ENCODE measurements around the gene KLHDC10.
"Not testable (repeated sequence)": the region's sequence is repeated elsewhere in the genome, so short reads cannot be mapped to it uniquely, and the experiment has no call there.

The KLHDC10 gene

DNA sequence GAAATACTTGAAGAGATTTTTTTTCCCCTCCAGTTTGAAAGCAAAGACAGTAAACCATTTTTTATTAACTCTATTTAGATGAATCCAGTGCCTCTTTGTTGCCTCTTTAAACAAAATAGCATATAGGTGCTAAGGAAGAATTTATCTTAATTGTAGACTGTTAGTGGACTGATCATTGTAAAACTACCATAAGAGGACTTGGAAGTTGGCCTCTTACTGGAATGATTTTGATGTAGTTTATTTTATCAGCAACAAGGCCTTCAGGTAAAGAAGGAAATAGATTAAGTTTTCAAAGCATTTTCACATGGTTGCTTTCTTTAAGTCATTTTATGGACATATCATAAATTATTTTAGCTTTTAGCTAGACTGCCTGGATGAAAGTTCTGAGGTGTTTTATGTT, 53.2 kb downstream of the KLHDC10 start:
- DNase-seq = no peak

DNA sequence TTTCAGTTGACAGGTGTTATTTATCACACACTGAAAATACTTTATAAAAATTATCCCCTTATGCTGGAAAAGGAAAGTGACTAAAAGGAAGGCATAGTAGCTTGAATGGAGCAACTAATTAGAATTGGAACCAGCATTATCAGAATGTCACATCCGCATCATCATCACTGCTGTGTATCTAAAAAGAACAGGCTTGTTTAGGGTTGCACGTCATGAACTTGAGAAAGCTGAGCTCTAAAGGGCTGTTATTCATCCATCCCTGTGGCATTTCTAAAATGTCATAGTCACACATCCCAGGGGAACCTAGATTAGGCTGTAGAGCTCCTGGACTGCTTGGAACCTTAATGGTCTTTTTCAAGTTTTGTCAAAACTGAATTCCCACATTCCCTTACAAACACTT, 54.4 kb downstream of the KLHDC10 start:
- DNase-seq = no peak

DNA sequence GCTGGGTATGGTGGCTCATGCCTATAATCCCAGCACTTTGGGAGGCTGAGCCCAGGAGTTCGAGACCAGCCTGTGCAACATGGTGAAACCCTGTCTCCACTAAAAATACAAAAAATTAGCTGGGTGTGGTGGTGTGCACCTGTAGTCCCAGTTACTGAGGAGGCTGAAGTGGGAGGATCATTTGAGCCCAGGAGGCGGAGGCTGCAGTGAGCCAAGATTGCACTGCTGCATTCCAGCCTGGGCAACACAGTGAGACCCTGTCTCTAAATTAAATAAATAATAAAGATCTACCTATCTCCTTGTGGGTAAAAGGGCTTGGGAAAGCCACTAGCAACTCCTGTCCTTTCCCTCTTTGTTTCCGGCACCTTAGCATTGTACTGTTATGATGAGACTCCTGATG, 56.5 kb downstream of the KLHDC10 start:
- not testable (repeated sequence) for DNase-seq

DNA sequence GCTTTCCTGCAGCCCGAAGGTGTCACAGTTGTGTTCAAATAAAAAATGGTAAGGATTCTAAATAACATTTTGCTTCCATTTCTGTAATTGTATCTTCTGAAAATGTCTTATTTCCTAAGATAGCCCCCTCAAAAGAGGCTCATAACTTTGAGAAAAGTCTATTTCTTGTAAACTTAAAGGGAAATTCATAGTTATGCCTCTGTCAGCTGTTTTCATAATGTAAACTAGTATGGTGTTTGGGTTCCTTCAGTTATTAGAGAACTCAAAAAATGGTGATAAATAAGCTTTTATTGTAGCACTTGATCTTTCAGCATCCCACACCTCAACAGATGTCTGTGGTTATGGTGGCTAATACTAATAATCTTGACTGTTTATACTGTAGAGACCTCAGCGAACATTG, 57.1 kb downstream of the KLHDC10 start:
- DNase-seq = no peak

DNA sequence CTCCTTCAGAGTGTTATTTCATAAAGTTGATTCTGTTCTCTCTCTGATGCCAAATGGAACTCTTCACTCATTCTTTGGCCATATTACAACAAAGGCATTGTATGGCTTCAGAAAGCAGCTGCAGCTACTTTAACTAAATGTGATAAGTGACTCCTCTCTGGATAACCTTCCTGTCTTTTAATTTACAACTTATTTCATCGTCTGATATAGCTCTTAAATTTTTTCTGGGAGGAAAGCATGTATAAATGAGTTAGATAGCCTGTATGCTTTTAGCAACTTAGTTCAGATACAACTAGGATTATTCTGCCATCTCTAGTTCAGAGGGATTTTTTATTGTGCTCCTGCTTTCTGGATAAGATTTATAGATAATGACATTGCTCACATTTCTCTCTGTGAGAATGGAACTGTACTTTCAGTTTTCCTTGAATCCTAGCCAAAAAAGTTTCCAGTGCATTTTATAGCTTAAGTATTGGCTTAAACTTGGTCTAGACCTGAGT, 57.5 kb downstream of the KLHDC10 start:
- DNase-seq = no peak

DNA sequence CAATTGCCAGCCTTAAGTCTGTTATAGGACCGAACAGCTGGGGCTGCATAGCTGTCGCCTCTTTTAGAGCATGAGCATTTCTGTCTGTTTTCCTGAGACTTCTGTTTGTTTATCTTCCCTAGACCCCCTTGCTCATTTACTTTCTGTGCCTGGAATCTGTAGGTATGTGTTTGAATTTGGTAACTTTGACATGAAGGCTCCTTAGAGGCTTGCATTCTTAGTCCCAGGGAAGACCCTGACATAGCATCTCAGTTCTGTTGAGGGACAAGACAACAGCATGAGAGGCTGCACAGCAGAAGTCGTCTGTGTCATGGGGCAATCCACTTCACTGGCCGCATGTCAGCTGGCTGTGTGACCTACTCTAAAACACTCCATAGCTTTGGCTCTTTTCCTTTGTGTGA, 58.7 kb downstream of the KLHDC10 start:
- DNase-seq = no peak

DNA sequence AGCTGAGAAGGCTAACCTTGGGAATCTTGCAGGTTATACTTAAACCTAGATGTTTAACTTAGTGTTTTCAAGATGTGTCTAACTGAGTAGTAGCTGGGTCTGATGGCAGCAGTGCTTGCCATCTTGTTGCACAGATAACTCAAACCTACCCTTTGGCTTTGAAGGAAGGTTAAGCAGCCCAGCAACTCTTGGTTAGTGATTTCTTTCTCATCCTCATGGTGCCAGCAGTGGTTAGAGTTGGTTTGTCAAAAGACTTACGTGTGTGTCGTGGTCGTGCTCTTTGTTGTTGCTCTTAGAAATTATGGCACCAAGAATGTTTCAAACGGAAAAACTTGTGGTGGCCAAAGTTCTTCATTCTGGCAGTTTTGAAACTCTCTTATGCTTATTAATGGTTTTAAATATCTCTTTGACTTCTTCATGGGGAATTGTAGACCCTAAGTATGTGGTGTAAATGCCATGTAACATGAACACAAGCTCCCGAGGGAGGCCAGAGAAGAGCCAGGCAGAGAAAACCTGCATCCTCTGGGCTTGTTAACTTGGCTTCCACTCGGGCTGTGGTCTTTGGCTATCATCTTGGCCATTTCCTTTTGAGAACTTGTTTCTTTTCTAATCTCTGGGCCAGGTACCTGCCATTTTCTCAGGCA, 61.0 kb downstream of the KLHDC10 start:
- DNase-seq = no peak

DNA sequence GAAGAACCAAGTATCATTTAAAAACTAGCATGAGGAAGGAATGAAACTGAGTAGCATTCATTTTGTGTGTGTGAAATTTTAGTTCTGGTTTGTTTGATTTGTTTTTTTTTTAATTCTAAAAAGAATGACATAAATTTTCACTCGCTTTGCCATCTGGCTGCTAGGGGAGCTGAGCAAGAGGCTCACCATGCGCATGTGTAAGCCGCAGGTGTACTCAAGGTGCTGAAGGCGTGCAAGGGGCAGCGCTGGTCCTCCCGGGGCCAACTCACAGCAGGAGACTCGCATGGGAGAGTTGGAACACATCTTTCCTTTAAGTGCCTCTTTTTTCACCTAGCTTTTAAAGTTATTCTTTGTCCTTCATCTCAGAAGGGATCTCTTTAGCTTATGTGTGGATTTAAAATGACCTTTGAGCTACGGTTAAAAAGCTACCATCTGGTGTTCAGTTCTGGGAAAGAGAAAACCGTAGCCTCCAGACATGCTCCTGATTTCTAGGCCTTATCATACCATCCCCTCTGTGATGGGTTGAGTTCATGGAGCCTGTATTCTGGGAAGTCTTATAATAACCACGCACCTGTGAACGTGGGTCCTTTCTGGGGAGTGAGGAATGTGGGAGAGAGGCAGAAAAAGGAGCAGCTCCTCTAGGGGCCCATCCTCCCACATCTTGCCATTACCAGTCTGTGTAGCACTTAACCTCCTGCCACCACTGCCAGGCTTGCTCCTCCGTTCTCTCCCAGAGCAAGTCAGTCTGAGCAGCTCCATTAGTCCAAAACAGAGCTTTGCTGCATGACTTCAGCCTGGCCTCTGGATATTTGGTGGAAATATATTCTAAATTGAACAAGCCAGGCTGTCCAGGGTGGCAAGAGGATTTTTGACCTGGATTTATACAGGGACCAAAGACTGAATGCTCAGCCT, 61.9 kb downstream of the KLHDC10 start:
- DNase-seq = no peak

DNA sequence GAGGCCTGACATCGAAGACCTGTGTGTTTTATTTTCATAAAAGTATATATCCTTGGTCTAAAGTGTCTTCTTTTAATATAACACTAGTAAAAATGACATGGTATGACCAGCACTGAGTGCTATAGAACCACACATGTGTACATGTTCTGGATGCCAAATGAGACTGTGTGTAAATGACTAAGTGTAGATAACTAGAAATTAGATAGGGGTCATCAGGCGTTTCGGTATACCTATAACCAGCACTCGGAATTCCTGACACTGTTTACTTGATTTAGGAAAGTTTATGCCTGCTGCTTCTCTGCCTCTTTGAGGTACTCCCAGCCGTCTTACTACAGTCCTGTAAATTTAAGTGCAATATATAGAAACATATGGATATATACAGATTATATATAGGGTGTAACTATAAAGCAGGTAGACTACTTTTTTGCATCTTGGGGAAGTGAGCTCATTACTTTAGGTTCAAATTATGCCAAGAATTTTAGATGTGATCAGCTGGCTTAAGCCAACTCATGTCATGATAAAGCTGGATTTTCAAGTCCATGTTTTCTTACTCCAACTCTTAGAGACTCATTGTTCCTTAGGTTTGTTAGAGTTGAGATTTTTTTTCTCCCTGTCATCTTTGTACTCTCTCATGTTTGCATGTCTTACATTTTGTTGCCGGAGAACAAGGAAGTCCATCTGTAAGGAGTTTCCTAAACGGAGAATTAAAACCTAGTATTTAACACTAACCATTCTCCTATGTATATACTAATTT, 62.9 kb downstream of the KLHDC10 start:
- DNase-seq = no peak

DNA sequence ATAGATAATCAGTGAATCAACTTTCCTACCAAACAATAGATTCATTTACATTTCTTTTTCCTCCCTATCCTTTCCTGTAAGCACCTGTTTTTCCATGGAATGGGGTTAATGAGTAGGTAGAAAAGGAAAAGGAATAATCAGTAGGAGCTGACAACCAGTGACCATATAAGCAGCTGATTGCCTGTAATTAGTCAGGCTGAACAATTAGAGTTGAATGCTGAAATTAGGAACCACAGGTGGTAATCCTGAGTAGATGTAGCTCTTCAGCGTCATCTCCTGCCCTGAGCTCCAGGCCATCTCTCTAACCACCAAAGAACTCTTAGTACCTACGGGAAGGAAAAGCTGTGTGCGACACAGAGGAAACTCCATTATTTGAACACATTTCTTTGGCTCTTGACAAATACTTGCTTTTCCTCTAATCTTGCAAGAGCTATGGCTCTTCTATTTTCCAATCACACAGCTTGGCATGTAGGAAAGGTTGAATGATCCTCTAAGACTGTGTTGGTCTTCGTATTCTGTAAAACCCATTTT, 63.8 kb downstream of the KLHDC10 start:
- DNase-seq = no peak

DNA sequence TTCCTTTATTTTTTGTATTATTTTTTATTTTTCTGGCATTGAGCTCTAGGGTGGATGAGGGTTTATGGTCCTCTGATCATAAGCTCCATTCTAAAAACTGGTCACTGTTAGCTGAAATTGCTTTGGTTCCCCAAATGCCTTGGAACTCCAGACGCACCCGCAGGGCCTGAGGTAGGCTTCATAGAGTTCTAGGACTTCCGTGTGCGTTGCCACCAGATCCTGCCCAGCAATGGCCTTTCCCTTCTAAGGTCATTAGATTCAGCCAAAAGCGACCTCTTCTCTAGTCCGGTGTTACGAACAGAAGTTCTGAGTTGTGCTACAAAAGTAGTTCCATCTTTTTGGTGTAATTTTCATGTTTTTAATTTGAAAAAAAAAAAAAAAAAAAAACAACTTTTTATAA, 64.4 kb downstream of the KLHDC10 start:
- DNase-seq = no peak

DNA sequence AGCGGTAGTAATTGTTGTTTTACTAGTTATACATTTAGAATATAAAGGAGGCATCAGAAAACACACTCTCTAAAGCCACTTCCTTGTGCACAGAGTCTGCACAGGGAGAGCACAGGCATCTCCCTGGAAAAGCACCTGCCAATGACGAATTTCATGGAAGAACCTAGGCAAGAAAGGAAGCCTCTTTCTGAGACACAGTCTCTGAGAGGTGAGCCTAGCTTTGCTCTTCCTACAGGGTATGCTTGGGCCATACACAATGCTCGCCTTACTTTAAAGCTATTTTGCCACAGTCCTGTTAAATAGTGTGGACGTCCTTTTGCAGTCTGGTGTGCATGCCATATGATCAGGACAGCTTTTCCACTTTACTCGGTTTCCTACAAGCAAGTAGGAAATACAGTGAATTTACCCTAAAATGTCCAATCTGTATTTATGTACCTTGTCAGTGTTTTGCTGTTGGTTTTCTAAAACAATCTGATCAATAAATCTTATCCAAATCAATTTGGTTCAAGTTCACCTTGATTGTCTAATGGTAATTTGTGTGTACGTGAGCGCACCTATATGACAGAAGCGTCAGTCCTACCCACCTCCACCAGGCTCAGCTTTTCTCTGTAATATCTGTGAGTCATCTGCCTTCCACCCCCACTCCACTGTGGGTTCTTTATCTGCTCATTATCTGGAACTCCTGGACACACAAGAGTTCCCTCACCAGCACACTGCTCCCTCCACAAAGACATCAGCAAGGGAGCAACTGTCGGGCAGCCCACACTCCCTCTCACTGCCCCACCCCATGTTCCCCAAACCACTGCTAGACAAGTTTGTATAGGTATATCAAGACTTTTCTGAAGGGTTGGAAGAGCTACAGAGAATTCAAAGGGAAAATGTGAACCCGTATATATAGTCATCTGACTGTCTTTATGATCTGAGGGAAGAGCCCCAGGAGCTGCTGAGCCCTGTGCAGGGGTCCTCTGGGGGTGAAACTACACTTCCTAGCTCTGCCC, 65.2 kb downstream of the KLHDC10 start:
- no peak for DNase-seq

DNA sequence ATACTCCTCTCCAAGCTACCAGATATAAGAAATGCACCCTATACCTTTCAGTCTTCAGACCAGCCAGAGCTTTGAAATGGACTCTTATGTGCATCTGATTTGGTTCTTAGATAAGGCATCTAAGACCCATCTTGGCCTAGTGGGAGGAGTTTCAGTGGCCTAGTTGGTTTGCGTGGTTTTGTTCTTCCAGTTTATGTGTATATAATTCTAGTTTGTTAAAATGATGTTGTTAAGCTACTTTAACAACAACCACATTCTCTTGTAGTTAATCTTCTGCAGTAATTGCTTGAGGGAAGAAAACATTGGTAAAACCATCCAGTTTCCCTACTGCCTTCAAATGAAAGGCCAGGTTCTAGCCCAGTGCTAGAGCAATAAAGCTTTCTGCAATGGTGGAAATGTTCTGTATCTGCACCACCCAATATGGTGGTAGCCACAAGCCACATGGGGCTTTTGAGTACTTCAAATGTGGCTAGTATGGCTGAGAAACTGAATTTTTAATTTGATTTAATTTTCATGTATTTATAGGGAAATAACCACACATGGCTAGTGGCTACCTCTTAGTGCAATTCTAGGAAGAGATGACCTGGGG, 66.3 kb downstream of the KLHDC10 start:
- DNase-seq = no peak

DNA sequence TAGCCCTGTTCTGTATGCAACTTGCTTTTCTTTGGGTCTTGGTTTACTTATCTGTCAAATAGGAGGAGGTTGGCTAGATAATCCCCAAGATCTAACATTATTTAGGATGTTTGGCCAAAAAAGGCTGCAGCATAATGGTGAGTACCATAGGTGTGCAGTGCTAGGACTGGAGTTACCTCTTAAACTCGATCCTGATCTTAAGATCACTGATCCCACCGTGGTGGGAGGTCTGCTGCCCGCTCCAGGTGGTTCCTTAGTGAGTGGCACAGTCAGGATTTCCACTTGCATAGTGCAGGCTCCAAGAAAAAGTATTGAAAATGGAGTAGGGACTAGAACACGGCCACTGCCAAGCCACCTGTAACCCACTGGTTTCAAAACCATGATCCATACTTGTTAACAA, 66.9 kb downstream of the KLHDC10 start:
- DNase-seq = no peak

DNA sequence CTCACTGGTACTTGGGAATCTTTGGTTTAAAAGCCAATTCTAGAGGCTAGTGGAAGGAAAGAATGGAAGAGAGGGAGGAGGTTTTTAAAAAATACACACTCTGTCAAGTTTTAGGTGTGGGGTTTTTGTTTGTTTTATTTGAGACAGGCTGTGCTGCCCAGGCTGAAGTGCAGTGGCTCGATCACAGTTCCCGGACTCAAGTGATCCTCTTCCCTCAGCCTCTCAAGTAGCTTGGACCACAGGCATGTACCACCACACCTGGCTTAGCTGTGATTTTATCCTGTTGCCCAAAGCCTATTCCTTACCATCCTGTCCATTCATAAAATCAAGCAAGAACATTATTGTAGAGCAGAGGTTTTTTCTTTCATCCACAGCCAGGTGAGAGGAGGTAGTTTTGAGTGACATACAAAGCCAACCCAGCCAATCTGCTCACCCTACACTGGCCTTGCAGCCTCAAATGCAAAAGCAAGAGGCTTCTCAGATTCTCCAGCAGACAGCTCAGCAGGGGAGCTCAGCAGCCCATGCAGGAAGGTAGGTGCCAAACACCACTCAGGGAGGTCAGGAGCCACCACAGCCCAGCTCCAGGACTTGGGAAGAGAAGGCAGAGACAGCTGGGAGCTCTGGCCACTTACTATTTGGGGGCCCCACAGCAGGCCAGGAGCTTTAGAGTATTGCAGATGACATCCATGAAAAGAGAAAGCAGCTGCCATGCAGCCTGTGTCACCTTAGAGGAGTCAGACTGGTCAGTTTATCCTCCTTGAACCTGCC, 69.0 kb downstream of the KLHDC10 start:
- DNase-seq = no peak

DNA sequence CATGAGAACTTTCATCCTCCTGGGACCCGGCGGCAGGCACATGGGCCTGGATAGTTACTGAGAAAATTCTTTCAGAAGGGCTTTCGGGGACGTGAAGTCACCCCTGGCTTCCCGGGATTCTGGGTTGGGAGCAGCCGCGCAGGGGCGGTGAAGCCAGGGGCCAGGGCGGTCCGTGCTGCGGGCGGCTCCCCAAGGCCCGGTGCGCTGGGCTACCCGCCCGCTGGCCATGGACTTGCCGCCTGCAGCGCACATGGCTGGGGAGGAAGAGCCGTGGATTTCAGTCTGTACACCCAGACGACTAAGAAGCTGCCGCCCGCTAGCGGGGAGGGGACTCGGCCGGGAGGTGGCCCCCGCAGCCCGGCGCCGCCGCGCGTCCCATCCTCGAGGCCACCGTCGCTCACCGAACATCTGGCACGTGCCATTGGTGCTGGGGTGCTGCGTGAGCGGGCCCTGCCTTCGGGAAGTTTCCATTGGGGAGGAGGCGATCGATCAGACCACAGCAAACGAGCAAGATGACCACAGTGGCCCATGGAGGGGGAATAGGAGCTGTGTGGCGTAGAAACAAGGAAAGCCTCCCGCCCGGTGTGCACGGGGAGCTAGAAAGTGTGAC, 70.3 kb downstream of the KLHDC10 start:
- no peak for DNase-seq

DNA sequence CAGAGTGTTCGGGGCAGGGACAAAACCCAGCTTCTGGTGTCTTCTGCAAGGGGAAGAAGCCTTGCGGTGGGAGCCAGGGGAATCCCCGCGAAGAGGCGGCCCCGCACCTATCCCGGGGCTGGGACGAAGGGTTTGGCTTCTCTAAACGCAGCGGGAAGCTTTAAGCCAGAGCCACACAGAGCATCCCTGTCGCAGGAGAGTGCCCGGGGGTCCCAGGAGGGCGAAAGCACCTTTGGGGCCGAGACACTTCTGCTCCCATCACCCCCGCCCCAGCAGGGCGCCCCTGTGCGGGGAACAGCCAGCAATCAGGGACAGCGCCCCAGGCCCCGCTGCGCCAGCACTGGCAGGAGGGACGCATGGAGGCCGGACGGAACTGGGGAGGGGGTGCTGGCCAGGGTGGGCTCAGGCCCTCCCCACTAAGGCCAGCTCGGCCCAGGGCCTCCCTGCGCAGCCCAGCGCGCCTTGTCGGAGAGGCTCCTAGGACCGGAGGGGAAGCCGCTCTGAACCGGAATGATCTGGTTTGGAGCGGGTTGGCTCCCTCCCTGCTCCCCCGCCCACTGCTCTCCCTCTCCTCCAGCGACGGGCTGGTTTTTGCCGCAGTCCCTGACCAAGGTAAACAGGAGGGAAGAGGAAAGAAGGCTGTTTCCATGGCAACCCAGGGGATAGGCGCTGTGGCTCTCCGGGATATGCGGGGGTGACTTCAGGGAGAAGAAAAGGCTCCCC, 71.0 kb downstream of the KLHDC10 start:
- no peak for DNase-seq

DNA sequence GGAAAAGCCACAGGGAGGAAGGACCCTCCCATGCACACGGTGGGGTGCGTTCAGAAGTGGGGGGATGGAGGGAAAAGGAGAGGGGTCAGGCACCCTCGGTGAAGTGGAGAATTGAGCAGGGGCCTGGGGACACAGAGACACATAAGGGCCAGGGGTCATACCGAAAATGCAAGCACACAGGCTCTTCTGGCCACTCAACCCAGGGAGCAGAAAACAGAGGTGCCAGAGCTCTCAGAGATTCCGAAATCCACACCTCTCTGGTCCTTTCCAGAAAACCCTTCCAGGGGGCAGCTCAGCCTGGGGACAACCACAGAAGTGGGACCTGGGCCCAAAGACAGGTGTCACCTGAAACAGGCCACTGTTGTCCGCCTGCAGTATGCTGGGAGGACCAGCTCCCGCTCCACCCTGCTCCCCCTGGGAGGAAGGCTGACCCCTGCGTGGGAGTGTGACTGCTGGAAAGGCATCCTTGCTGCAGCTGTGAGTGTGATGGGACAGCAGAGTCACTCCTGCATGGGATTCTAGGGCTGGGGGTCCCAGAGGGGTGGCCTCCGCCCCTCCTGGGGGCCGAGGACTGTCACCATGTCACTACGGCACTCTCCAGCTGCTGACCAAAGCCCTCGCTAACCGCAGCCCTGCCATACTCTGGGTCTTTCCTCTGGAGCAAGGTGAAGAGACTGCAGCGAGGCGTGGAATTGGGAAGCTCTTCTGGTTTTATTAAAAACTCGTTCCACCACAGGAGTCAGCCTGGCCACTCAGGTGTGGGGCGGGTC, 71.7 kb downstream of the KLHDC10 start:
- no peak for DNase-seq

All from SW 1271 (cell line).